HG03045 (cell line): ENCODE measurements around the gene HNRNPAB.
"Not testable (repeated sequence)": the region's sequence is repeated elsewhere in the genome, so short reads cannot be mapped to it uniquely, and the experiment has no call there.

Experiments used
- ATAC-seq: cut with Tn5 transposase; IDR thresholded peaks from one replicate; pipeline ENCODE4 v1.9.1; 2021; ENCODE audit warnings: mild to moderate bottlenecking, moderate library complexity; ENCODE audit not compliant: unreplicated experiment

HNRNPAB gene

DNA sequence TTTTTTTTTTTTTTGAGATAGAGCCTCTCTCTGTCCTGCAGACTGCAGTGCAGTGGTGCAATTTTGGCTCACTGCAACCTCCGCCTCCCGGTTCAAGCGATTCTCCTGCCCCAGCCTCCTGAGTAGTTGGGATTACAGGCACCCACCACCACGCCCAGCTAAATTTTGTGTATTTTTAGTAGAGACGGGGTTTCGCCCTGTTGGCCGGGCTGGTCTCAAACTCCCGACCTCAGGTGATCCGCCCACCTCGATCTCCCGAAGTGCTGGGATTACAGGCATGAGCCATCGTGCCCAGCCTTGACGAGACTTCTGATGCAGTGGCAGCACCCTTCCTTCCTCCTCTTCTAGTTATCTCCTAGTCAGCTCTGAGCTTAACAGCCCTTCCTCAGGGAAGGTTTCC lies 24.8 kb downstream of the HNRNPAB start:
- not testable (repeated sequence) for ATAC-seq

DNA sequence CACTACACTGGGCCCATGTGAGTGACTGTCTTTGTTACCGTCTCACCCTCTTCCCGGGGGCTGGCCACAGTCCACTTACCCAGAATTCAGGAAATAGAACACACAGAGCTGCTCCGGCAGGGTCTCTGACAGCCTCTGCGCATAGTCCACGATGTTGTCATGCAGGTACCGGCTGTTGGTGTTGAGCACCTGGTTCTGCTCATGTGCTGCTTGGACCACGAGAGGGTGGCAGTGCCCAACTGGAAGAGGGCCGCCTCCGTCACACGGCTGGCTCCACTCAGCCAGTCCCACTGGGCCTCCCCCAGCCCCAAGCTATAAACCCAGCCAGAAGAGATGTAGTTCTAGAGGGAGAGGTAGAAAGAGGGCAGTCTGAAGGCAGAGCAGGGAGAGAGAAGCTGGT lies 25.5 kb downstream of the HNRNPAB start:
- no peak for ATAC-seq

DNA sequence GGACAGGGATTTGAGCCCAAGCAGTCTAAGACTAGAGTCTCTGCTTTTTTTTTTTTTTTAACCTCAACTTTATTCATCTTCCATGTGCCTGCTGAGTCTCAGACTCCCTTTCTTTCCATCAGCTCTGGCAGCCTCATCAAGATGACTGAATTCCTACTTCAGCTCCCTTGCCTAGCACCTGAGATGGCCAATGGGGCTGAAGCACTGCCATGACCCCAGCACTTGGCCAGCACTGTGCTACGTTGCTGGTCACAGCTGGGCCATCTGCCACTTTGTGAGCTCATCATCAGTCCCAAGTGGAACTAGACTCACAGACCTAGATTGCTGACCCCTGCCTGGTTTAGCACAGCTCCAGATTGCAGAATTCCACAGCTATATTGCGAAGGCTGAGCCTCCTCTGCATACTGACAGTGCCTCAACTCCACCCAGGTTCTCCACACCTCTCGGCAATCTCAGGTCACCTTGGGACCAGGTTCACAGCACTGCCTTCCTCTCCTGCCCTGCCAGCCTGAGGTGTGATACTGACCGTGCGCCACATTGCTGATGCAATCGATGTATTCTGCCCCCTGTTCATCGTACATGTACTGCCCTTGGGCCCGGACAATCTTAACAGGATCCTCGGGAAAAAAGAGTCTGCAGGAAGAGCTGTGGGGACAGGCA lies 26.7 kb downstream of the HNRNPAB start:
- ATAC-seq = no peak

DNA sequence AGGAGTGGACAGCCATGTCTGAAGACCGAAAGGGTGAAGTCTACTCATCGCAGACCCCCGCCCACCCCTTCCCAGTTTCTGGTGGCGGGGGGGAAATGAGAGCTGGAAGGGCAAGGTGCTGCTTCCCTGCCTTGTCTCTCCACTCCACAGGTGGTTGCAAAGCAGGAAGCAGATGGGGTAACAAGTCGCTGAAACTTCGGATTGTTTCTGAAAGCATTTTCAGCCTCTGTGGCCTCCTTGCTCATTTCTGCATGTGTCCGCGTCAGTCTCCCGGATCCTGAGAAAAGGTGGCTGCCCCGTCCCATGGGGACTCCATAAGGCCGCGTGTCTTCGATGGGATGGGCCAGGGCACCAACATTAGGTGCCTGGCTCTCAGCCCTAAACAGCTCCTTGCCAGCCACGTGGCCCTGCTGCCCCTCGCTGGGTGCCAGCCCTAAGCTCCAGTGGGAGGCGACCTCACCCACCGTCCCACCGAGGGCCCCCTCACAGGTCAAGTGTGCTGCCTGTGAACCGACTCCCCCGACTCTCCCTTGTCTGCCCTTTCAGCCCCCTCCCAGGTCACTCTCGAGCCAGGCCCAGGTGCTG lies 27.3 kb downstream of the HNRNPAB start:
- no peak for ATAC-seq

DNA sequence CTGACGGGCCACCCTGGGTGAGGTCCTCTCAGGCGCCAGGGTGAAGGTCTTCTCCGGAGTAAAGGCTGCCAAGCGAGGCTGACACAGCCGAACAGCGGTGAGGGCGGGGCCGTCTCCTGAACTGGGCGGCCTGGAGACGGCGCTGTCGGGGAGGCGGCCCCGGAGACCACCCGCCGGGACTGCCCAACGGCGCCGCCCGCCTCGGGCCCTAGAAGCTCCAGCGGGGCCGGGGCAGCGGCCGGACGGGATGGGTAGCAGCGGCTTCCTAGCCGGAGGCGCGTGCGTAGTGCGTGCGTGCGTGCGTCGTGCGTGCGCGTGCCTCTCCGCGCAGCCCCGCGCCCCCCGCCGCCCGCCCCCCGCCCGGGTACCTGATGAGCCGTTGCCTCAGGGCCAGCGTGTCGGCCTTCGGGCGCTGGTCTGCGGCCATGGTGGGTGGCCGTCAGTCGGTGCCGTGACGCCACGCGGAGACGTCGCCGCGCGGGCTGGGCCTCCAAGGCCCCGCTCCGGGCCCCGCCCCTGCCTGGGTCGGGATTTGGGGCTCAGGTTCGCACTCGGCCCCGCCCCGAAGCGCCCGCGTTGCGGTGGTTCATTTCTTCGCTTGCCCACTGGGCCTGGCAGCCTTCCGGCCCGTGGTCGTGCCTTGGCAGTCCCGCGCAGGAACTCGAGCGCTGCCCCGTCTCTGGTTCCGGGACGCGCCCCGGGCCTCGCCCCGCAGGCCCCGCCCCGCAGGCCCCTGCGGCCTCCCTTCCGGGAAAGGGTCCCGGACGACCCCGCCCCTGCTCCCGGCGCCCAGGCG lies 28.0 kb downstream of the HNRNPAB start, which contains the start of gene PHYKPL:
Gene PHYKPL, minus strand, starts transcription at position 679 of the 796 bp plus-strand sequence. Its CDS starts 252 bp downstream, at position 427.
- peak; percentile 66 for ATAC-seq

DNA sequence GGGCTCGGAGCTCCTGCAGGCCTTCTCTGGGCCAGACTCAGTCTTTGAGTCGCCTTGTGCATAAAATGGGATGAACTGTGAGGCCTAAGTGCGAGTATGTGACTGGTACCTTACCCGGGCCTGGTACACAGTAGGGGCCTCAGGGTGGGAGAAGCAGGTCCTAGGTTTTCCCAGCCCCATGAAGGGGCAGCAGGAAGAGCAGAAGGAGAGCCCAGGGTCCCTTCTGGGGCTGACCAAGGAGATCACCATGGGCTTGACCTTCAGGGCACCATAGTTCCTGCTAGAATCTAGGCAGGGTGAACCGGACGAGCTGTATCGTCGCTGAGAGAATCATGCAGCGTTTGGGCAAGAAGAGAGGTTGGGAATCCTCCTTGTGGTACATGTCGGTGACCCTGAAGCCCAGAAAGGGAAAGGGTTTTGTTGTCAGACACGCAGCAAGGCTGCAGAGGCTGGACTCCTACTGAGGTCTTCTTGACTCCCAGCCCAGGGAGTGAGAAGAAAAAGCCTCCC lies 28.6 kb downstream of the HNRNPAB start:
- ATAC-seq = no peak

DNA sequence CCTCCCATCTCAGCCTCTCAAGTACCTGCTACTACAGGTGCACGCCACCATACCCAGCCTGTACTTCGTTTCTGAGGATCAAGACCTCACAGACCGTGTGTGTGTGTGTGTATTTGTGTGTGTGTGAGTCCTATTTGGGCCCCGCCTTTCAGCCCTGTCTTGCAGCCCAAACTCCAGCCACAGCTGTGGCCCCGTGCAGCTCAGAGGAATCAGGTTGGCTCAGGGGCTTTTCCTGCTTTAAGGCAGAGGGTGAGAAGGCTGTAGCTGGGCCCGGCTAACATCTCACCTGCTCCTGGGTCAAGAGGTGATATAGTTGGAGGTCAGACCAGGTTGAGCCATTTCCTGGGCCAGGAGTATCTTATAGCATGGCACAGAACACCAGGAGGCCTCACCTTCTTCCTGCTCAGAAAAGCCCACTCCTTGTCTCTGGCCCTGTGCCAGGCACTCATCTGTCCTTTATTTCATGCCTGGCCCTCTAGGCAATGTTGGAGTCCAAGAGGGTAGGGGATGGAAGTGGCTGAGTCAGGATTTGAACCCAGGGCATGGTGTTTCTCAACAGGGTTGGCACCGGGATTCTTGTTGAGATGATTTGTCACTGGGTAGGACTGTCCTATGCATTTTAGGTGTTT lies 29.9 kb downstream of the HNRNPAB start:
- no peak for ATAC-seq

DNA sequence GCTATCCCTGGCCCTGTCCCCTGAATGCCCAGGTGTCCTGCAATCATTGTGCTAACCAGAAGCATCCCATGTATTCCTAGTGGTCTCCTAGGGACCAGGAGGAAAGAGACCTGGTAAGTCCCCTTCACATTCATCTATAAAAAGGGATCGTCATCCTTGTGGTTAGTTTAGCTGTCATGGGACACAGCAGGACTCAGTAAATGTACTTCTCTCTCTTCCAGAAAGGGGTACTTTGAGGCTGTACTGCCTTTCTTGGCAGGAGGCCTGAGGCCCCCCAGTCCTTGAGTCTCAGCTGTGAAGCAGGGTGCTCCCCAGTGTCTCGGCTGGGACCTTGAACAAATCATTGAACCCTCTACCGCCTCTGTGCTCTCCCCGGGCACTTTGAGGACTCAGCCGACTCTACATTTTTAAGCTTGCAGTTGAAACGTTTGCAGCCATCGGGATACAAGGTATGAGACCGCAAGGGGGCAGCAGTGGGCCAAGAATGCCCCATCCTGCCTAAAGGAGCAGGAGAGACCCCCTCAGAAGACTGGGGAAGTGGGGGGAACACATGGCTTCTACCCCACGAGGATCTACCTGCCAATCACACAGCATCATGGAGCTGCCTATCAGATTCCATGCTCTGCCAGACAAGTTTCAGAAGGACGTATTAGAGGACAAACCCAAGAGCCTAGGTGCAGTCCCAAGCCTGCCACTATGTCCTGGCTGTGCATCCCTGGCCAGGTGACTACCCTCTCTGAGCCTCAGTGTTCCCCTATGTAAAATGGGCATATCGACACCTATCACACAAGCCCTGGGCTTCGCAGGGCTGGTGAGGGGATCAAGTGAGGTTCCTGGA lies 30.6 kb downstream of the HNRNPAB start:
- ATAC-seq = no peak

DNA sequence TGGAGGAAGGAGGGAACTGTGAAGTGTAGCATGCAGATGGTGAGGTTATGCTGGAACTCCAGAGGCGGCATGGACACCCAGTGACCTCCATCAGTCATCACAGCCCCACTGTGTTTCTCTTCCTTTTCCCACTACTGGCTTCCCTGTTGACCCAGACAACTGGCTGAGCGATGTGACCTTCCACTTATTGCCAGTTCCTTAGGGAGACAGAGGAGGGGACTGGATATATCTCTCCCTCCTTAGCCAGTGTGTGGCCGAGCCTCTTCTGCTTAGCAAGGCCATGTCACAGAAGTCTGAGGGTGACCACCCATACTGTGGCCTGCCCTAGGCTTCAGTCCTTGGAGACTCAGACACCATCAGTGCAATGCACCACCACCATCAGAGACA lies 31.2 kb downstream of the HNRNPAB start:
- no peak for ATAC-seq

DNA sequence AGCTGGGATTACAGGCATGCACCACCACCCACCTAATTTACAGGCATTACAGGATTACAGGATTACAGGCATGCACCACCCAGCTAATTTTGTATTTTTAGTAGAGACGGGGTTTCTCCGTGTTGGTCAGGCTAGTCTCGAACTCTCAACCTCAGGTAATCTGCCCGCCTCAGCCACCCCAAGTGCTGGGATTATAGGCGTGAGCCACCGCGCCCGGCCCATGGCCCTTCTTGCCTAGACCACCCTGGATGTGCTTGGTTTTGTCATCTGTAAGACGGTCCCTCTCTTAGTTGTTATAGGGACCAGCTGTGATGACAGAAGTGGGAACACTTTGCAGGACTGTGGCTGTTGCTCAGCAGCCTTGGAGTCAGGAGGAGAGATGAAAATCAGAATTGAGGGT lies 31.8 kb downstream of the HNRNPAB start:
- no peak for ATAC-seq

DNA sequence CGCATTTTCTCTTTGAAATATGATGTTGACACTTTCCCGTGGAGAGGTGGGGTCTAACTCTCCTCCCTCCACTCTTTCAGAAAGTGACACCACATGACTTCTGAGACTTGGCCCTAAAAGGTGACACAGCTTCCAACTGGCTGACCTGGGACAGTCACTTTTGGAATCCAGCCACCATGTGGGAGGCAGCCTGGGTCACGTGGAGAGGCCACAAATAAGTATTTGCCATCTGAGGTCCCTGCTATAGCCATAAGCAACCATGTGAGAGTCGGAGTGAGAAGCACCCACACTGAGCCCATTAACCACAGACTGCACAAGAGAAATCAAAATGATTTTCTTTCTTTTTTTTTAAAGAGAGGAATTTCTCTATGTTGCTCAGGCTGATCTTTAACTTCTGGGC lies 32.3 kb downstream of the HNRNPAB start:
- no peak for ATAC-seq

DNA sequence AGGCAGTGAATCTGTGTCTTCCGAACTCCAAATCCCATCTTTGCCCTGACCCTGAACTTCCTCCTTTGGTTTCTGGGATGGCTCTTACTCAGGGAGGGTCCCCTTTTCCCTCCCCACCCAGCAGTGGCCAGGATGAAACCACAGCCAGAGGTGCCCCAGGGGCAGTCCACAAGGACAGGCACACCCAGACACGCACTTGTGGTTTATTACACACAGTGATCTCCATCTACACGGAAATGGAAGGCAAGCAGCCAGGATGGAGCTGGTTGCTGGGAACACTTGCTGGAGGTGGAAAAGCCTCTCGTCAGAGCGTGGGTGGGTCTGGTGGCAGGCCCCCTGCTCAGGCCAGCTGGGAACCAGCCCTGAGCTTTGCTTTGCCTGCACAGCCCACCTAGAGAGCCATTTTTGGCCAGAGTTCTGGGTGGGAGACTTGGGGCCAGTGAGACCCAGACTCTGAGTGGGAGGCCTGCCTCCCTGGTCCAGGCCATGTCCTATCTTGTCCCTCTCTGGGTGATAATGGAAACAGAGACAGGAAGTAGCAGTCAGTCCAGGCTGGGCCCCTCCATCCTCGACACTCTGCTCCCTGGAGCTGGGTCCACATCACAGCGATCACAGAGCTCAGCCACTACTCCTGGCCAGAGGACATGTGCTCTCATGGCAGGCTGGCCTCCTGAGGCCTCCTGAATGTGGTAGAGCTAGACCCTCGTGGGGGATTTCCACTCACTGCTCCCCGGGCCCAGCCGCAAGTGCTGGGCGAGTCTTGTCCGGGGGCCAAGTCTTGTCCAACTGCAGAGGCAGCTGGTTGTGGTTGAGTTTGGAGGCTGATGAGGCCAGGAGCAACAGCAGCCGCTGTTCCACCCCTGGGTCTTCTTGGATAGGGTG lies 33.3 kb downstream of the HNRNPAB start:
- ATAC-seq = no peak

DNA sequence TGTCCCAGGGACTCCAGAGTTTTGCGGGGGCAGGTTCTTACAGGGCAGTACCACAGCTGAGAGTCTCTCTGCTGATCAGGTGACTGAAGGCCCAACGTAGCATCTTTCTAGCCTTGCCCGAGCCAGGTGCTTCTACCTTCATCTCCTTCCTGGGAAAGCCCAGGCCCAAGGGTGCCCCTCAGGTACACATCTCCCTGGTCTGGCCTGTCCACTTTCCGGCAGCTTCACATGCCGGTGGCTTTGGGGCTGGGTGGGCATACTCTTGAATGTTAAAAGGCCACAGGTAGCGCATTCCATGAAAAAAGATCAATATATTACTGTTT lies 33.9 kb downstream of the HNRNPAB start:
- ATAC-seq = no peak

DNA sequence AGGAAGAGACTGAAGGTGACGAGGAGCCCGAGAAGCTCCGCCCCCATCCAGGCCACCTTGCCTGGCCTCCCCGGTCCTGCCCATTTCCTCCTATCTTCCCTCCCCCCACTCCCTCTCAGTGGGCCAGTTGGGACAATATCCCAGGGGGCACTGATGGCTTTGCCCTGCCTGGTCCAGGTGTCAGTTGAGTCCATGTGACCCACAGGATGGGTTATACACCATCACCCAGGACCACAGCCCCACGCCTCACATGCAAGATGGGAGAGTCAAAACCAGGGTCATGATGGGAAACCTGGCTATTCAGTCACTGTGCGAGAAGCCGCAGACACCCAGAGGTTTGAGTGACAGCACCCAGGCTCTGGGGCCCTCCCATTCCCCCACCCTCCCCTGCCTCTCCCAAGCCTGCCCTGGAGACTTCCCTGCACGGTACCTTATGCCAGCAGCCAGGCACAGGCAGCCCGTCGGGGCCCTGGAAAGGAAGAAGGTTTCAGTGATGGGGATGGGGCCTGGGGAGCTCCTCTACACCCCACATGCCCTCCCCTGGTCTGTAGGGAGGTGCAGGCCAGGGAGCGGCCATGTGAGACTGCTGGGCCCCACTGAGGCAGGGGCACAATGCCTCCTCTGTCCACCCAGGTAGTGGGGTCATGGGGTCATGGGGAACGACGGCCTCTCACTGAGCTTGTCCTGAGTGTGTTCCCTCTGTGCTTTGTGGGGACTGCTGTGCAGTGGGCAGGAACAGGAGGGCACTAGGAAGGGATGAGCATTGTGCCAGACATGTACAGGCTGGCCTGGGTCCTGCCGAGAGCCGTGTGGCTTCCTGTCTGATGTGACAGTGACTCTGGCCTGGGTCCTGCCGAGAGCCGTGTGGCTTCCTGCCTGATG lies 34.6 kb downstream of the HNRNPAB start:
- no peak for ATAC-seq

DNA sequence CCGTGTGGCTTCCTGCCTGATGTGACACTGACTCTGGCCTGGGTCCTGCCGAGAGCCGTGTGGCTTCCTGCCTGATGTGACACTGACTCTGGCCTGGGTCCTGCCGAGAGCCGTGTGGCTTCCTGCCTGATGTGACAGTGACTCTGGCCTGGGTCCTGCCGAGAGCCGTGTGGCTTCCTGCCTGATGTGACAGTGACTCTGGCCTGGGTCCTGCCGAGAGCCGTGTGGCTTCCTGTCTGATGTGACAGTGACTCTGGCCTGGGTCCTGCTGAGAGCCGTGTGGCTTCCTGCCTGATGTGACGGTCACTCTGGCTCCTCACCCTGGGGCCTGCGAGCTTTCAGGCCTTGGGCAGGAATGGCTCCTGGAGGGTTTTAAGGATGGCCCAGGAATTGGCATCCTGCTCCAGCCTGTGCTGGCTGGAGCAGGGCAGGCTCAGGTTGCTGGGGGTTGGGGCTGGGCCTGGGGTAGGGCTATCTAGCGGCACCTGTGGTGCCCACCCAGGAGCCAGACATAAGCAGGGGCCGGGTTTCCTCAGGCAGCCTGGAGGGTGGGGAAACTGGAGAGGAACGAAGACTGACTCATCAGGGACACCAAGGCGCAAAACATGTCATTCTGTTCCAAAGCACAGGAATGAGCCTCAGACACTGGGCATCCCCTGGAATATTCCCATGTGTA lies 35.4 kb downstream of the HNRNPAB start:
- not testable (repeated sequence) for ATAC-seq

DNA sequence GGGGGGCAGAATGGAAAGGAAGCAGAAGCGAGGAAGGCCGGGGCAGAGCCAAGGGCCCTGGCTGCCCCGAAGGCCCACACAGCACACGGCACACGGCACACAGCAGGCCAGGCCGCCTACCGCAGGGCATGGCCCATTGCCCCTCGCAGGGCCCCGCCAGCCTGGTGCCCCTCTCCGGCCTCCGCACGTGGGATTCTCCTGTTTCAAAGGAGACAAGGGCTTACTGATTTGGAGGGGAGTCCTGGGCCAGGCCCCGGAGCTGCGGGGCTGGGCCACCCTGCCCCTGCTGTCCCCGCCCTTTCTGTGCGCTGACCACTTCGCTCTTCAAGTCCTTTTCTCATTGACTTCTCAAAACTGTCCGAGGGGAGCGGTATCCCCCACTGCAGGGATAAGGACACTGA lies 36.0 kb downstream of the HNRNPAB start:
- ATAC-seq = no peak

DNA sequence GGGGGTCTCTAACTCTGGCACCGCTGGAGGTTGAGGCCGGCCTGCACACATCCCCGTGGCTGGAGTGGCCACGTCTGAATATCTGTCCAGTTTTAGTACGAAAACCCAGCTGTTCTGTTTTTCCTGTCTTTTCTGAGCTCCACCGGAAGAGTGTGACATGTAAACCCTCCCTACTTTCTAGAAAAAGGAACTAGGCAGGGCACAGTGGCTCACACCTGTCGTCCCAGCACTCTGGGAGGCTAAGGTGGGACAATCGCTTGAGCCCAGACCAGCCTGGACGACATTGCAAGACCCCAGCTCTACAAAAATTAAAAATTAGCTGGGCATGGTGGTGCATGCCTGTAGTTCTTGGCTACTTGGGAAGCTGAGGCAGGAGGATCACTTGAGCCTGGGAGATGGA lies 36.4 kb downstream of the HNRNPAB start:
- no peak for ATAC-seq

DNA sequence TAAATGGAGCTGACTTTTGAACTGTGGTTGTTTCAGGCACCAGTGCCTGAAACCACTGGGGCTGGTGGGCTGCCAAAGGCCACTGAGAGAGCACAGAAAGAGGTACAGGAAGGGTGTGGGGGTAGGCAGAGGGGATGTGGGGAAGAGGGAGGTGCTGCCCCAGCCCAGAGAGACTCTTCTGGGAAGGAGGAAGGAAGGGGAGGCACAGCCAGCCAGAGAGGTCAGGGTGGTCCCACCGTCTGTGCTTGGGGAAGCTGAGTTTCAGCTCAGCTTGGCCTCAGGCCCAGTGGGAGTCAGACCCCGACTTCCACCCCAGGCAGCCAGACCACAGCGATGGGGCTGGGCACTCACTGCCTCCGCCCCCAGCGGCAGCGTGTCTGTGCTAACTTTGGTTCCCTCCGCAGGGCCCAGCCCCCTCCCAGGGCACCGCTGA lies 36.9 kb downstream of the HNRNPAB start:
- no peak for ATAC-seq
